ENCODE results near the gene ABTB2. TPM values are rescaled to one million over a fixed set of nuclear protein-coding genes. Genes with fewer than 3 reads are reported as not detected.

ABTB2 gene
- total RNA-seq, 1 donor from 2014 or later: 3.1 TPM

DNA sequence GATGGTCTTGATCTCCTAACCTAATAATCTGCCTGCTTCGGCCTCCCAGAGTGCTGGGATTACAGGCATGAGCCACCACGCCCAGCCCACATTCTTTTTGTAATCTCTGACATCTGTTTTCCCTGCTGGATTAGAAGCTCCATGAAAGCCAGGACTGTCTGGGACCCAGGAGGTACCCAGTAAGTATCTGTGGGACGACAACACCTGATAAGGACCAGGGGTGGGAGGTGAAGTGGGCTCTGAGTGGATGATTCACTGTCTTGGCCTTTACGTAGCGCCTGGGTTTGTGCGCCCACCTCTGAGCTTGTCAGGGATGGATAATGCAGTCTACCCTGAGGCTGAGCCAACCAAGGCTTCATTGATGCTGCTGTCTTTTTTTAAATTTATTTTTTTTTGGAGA, 118.8 kb downstream of the ABTB2 start:
- peaks cover 25% of the 10 kb centered on the region for H3K4me1 Mint-ChIP-seq
- TF ChIP-seq, protein P1, sequence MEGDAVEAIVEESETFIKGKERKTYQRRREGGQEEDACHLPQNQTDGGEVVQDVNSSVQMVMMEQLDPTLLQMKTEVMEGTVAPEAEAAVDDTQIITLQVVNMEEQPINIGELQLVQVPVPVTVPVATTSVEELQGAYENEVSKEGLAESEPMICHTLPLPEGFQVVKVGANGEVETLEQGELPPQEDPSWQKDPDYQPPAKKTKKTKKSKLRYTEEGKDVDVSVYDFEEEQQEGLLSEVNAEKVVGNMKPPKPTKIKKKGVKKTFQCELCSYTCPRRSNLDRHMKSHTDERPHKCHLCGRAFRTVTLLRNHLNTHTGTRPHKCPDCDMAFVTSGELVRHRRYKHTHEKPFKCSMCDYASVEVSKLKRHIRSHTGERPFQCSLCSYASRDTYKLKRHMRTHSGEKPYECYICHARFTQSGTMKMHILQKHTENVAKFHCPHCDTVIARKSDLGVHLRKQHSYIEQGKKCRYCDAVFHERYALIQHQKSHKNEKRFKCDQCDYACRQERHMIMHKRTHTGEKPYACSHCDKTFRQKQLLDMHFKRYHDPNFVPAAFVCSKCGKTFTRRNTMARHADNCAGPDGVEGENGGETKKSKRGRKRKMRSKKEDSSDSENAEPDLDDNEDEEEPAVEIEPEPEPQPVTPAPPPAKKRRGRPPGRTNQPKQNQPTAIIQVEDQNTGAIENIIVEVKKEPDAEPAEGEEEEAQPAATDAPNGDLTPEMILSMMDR (IDR thresholded peaks at IDR 0.05; ENCODE audit: unreplicated experiment): no peak
- H3K4me3 Mint-ChIP-seq: no peak overlapping the region
- peaks cover 3% of the 10 kb centered on the region for H3K9me3 Mint-ChIP-seq
- no peak overlapping the region for H3K27ac Mint-ChIP-seq
- H3K36me3 Mint-ChIP-seq: no peaks in the 10 kb centered on the region
- DNase-seq (ENCODE audit: low spot score in 2 of 2, unreplicated experiment in 2 of 2): no peak
- H3K27me3 Mint-ChIP-seq (ENCODE audit: low read depth): no peaks in the 10 kb centered on the region

DNA sequence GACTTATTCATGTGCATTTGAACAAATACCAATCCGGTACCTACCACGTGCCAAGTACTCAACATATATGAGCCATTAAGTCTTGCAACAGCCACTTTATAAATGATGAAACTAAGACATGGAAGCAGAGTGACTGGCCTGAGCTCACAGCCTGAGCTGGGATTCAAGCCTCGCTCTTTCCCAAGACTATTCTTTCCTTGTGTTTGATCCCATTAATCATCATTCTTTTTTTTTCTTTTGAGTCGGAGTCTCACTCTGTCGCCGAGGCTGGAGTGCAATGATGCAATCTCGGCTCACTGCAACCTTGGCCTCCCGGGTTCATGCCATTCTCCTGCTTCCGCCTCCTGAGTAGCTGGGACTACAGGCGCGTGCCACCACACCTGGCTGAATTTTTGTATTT, 119.3 kb downstream of the ABTB2 start:
- no peak overlapping the region for H3K27ac Mint-ChIP-seq
- TF ChIP-seq, protein P1 (IDR thresholded peaks at IDR 0.05; ENCODE audit: unreplicated experiment): no peak
- peaks cover 3% of the 10 kb centered on the region for H3K9me3 Mint-ChIP-seq
- H3K4me3 Mint-ChIP-seq: no peak overlapping the region
- DNase-seq (ENCODE audit: low spot score in 2 of 2, unreplicated experiment in 2 of 2): no peak
- no peaks in the 10 kb centered on the region for H3K27me3 Mint-ChIP-seq (ENCODE audit: low read depth)
- no peaks in the 10 kb centered on the region for H3K36me3 Mint-ChIP-seq
- peaks cover 24% of the 10 kb centered on the region for H3K4me1 Mint-ChIP-seq

DNA sequence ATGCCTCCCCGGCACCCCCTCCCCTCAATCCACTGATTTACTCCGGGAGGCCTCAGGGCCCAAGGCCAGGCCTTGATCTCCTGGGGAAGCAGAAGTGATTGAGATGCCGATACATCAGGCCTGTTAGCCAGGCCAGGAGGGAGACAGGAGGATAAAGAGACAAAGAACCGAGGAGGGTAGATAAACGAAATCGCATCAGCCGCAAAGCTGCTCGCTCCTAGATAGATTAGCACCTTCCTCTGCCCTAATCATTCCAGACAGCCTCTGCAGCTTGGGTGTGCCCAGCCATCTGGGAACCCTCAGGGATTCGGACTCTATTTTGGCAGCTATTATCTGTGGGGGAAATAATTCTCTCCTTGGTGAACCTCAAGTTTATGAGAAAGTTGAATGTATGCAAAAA, 121.2 kb downstream of the ABTB2 start:
- Mint-ChIP-seq H3K9me3 (peaks cover 3% of the 10 kb centered on the region), H3K27me3 (ENCODE audit: low read depth) (no peaks in the 10 kb centered on the region), H3K27ac (no peak overlapping the region), H3K4me1 (peaks cover 20% of the 10 kb centered on the region), H3K36me3 (no peaks in the 10 kb centered on the region), H3K4me3 (no peak overlapping the region)
- TF ChIP-seq, protein P1 (IDR thresholded peaks at IDR 0.05; ENCODE audit: unreplicated experiment): no peak
- no peak for DNase-seq (ENCODE audit: low spot score in 2 of 2, unreplicated experiment in 2 of 2)

DNA sequence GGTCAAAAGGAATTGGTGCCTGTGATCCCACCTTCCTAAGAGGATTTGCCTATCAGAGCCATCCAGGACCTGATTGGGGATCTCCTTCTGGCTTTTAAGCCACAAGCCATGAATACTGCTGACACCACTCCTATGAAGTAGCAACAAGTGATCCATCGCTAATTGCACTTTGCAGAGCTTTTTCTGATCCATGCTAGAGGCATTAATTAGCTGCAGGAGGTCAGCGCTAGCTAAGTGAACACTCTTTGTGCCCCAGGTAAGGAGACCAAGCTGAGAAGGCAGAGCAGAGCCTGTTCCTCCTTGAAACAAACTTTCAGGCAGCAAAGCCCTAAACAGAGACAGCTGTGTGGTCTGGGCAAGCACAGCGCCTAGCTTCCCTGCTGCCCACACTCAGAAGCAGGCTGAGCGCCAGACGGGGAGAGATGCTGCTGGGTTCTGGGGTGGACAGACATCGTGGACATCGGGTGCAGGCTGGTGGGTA, 122.2 kb downstream of the ABTB2 start:
- TF ChIP-seq, protein P1 (IDR thresholded peaks at IDR 0.05; ENCODE audit: unreplicated experiment): no peak
- peaks cover 3% of the 10 kb centered on the region for H3K9me3 Mint-ChIP-seq
- H3K4me1 Mint-ChIP-seq: peaks cover 20% of the 10 kb centered on the region
- DNase-seq (ENCODE audit: low spot score in 2 of 2, unreplicated experiment in 2 of 2): no peak
- peak overlapping the region; percentile 44 for H3K27ac Mint-ChIP-seq
- no peaks in the 10 kb centered on the region for H3K36me3 Mint-ChIP-seq
- H3K4me3 Mint-ChIP-seq: no peak overlapping the region
- no peaks in the 10 kb centered on the region for H3K27me3 Mint-ChIP-seq (ENCODE audit: low read depth)

DNA sequence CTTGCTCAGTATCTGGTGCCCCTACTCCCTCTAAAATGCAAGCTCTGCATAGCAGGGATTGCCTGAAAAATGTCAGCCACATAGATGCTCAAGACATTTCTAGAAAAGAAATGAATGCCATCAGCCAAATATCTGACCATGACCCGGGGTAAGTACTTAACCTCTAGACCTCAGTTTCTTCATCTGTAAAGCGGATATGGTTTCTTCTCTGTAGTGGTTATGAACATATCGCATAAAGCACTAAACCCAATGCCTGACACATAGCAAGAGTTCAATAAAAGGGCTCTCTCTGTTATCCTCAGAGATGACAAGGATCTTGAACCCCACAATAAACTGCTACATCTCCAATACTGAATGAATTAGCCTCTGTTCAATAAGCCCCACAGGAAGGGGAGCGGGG, 122.6 kb downstream of the ABTB2 start:
- H3K36me3 Mint-ChIP-seq: no peaks in the 10 kb centered on the region
- no peak overlapping the region for H3K27ac Mint-ChIP-seq
- peaks cover 3% of the 10 kb centered on the region for H3K9me3 Mint-ChIP-seq
- TF ChIP-seq, protein P1 (IDR thresholded peaks at IDR 0.05; ENCODE audit: unreplicated experiment): no peak
- H3K27me3 Mint-ChIP-seq (ENCODE audit: low read depth): no peaks in the 10 kb centered on the region
- H3K4me1 Mint-ChIP-seq: peaks cover 20% of the 10 kb centered on the region
- DNase-seq (ENCODE audit: low spot score in 2 of 2, unreplicated experiment in 2 of 2): no peak
- H3K4me3 Mint-ChIP-seq: no peak overlapping the region
